WERI-Rb-1 (cell line): ENCODE measurements around the gene HSPH1.

Experiments
- DNase-seq: peaks from one replicate; pipeline ENCODE4 v3.0.0-alpha.2; 2020
- H3K27ac ChIP-seq: fragments of 250-450 bp; sonication (Bioruptor Pico); 2 replicates; pipeline ENCODE4 v1.5.1; 2020; ENCODE audit warnings: mild to moderate bottlenecking, moderate library complexity
- H3K27me3 ChIP-seq: fragments of 250-450 bp; sonication (Bioruptor Pico); 2 replicates; pipeline ENCODE4 v1.5.1; 2021; ENCODE audit warnings: mild to moderate bottlenecking, low read depth, moderate library complexity; ENCODE audit not compliant: insufficient read depth, severe bottlenecking
- H3K36me3 ChIP-seq: fragments of 250-450 bp; sonication (Bioruptor Pico); 2 replicates; pipeline ENCODE4 v1.5.1; 2020; ENCODE audit warnings: mild to moderate bottlenecking, moderate library complexity
- H3K4me3 ChIP-seq: 2 replicates; pipeline ENCODE4 v1.5.1; 2011; ENCODE audit warnings: low read depth, mild to moderate bottlenecking, control low read depth, low read length
- H3K9me3 ChIP-seq: fragments of 250-450 bp; sonication (Bioruptor Pico); 2 replicates; pipeline ENCODE4 v1.5.1; 2021; ENCODE audit warnings: mild to moderate bottlenecking, moderate library complexity; ENCODE audit not compliant: severe bottlenecking
- CTCF ChIP-seq: IDR thresholded peaks from 2 replicates; pipeline ENCODE4 v1.5.1; 2011; ENCODE audit warnings: low read depth, mild to moderate bottlenecking, control low read depth, inconsistent platforms, low read length

The HSPH1 gene

DNA sequence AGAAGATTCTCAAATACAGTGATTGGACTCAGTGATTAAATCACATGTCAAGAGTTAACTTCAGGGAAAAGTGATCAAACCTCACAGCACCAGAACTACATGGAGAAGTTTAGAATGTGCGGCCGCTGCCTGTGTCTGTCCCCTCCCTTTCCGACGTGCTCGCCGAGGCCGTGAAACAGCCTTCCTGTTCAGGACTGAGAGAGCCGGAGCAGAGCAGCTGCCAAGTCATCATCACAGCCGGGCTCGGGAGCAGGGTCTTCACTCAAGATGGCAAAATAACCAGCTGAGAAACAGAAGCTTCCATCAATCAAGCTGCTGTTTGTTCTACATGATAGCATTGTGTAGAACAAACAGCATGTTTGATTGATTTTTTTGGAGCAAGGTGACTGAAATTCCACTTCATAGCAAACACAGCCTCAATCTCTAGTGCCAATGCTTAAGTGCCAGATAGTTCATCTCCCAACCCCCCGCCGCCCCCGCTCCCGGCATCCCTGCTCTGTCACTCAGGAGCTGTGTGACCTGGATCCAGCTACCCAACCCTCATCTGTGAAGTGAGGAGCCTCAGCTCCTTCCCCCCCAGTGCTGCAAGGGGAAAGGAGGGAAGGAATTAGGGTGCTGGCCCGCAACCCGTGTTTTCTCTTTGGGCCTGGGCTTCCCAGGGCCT, 70.6 kb downstream of the HSPH1 start:
- no peak for TF ChIP-seq CTCF
- Histone ChIP-seq H3K9me3 (no peaks in the 10 kb centered on the region), H3K27ac (no peak overlapping the region), H3K4me3 (no peak overlapping the region), H3K36me3 (no peaks in the 10 kb centered on the region), H3K27me3 (no peaks in the 10 kb centered on the region)
- no peak for DNase-seq

DNA sequence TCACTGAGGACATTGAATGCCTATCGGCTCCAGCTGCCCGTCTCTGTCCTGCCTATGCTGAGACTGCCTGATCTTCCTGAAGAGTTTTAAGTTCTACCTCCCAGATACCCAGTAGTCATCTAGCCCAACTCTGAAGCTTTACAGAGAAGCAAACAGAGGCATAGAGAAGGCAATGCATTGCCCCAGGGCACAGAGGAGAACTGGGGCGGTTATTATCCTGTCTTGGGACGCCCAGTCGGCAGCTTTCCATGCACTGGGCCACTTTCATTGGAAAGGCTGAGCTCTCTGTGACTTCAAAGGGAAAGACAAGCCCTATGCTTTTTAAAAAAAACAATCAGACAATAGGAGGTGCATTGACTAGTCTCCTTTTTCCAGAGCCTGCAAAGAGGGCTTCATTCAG, 71.6 kb downstream of the HSPH1 start:
- Histone ChIP-seq H3K4me3 (no peak overlapping the region), H3K27ac (no peak overlapping the region), H3K9me3 (no peaks in the 10 kb centered on the region), H3K27me3 (no peaks in the 10 kb centered on the region), H3K36me3 (no peaks in the 10 kb centered on the region)
- TF ChIP-seq CTCF, result no peak
- no peak for DNase-seq

DNA sequence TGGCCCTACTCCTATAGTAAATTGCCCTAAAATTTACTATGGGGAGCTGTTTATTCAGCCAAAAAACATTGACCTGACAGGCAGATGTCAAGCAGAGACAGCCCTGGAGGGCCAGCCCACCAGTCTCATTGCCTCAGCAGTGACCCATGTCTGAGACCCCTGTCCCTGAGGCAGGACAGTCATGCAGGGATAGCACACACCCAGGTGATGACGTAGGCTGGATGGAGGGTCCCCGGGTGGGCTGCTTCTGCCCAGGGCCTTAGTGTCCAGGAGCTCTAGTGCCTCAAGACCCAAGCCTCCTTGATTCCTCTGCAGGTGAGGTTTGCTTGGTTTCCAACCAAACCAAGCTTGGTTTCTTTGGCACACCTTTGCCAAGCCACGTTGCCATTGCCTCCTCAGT, 72.1 kb downstream of the HSPH1 start:
- no peak for DNase-seq
- H3K27me3 ChIP-seq, result no peaks in the 10 kb centered on the region
- H3K9me3 ChIP-seq, result no peaks in the 10 kb centered on the region
- H3K27ac ChIP-seq, result no peak overlapping the region
- TF ChIP-seq CTCF, result no peak
- no peaks in the 10 kb centered on the region for H3K36me3 ChIP-seq
- no peak overlapping the region for H3K4me3 ChIP-seq

GRCh38 chr13:31088826-31089420, 72.8 kb downstream of the HSPH1 start:
- no peak for DNase-seq
- Histone ChIP-seq H3K4me3 (no peak overlapping the region), H3K27ac (no peak overlapping the region), H3K27me3 (no peaks in the 10 kb centered on the region), H3K36me3 (no peaks in the 10 kb centered on the region), H3K9me3 (no peaks in the 10 kb centered on the region)
- no peak for TF ChIP-seq CTCF
